GM12878 (cell line): ENCODE results near the gene OR4D2.

Experiments used
- CHD1 ChIP-seq: IDR thresholded peaks from 2 replicates; pipeline ENCODE4 v1.6.1; 2012; ENCODE audit warnings: low read depth, low read length, improper control_type of control experiment
- POLR2AphosphoS5 ChIP-seq: IDR thresholded peaks from 2 replicates; pipeline ENCODE4 v1.6.1; 2011; ENCODE audit warnings: mild to moderate bottlenecking, low read length, inconsistent platforms
- SREBF2 ChIP-seq: IDR thresholded peaks from 2 replicates; pipeline ENCODE4 v1.6.1; 2012; ENCODE audit warnings: mild to moderate bottlenecking, low read length
- TCF7 ChIP-seq: IDR thresholded peaks from 2 replicates; pipeline ENCODE4 v1.6.1; 2014; ENCODE audit warnings: antibody characterized with exemption, borderline replicate concordance
- TF ChIP-seq, protein P1 (sequence below): fragments of 450-650 bp; IDR thresholded peaks from 2 replicates; pipeline ENCODE4 v1.6.1; 2018; ENCODE audit warnings: mild to moderate bottlenecking, low read depth, moderate library complexity; ENCODE audit not compliant: partially characterized antibody

DNA sequence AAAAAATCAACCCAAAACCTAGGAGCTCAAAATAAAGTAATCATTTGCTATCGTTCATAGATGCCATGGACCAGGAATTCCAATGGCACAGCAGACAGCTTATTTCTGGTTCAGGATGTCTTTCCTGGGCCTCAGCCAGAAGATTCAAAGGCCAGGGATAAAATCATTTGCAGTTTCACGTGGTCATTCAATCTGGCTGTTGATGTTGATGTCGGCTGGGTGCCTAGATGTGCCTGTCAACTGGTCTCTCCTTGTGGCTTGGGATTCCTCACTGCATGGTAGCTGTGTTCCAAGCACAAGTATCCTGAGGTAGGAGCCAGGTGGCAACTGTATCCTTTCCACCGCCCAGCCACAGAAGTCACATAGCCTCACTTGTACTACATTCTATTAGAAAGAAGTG is 15.0 kb downstream of the OR4D2 start:
- TF ChIP-seq POLR2AphosphoS5 (no peak), TCF7 (no peak), SREBF2 (no peak), CHD1 (no peak)
- TF ChIP-seq, protein P1, sequence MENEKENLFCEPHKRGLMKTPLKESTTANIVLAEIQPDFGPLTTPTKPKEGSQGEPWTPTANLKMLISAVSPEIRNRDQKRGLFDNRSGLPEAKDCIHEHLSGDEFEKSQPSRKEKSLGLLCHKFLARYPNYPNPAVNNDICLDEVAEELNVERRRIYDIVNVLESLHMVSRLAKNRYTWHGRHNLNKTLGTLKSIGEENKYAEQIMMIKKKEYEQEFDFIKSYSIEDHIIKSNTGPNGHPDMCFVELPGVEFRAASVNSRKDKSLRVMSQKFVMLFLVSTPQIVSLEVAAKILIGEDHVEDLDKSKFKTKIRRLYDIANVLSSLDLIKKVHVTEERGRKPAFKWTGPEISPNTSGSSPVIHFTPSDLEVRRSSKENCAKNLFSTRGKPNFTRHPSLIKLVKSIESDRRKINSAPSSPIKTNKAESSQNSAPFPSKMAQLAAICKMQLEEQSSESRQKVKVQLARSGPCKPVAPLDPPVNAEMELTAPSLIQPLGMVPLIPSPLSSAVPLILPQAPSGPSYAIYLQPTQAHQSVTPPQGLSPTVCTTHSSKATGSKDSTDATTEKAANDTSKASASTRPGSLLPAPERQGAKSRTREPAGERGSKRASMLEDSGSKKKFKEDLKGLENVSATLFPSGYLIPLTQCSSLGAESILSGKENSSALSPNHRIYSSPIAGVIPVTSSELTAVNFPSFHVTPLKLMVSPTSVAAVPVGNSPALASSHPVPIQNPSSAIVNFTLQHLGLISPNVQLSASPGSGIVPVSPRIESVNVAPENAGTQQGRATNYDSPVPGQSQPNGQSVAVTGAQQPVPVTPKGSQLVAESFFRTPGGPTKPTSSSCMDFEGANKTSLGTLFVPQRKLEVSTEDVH = no peak
